Activated naive CD4-positive, alpha-beta T cell treated with anti-CD3 and anti-CD28 coated beads, Interleukin-2, amount 50 U/mL, for 24 hours (primary cell): ENCODE results near the gene ITGB3.
A peak's percentile ranks its signal among the peaks of the same experiment; 100 is the strongest.

Experiments
- H3K27ac Mint-ChIP-seq: one replicate; pipeline ENCODE4 v1.8.0; 2021; ENCODE audit warnings: mild to moderate bottlenecking, mixed read lengths
- H3K27me3 Mint-ChIP-seq: one replicate; pipeline ENCODE4 v1.8.0; 2021; ENCODE audit warnings: mixed read lengths
- H3K36me3 Mint-ChIP-seq: one replicate; pipeline ENCODE4 v1.8.0; 2021; ENCODE audit warnings: mixed read lengths
- H3K4me1 Mint-ChIP-seq: one replicate; pipeline ENCODE4 v1.8.0; 2021; ENCODE audit warnings: mixed read lengths
- H3K4me3 Mint-ChIP-seq: one replicate; pipeline ENCODE4 v1.8.0; 2021; ENCODE audit warnings: mild to moderate bottlenecking, mixed read lengths
- H3K9me3 Mint-ChIP-seq: one replicate; pipeline ENCODE4 v1.8.0; 2021; ENCODE audit warnings: mixed read lengths

ITGB3 gene

GRCh38 chr17:47315451-47316266 lies 62.0 kb downstream of the ITGB3 start:
- Mint-ChIP-seq H3K9me3 (no peaks in the 10 kb centered on the region), H3K36me3 (no peaks in the 10 kb centered on the region), H3K27me3 (no peaks in the 10 kb centered on the region), H3K4me1 (no peaks in the 10 kb centered on the region), H3K27ac (no peak overlapping the region), H3K4me3 (no peak overlapping the region)

DNA sequence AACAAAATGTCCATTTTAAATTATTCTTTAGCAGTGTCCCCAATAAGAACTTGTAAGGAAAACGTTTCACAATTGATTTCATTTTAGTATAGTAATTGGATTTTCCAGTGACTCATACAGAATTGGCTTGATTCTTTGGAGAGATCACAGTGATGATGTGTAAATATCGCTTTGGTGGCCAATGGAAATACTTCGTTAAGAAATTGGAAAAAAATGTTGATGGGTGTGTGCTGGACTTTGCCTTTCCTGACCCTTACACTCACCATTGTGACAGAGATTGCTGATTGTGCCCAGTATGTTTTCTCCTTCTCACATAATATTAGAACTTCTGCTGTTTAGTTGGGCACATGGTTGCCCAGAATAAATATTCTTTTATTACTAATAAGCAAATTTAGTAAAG lies 62.7 kb downstream of the ITGB3 start:
- H3K27me3 Mint-ChIP-seq, result no peaks in the 10 kb centered on the region
- H3K4me1 Mint-ChIP-seq, result no peaks in the 10 kb centered on the region
- no peak overlapping the region for H3K4me3 Mint-ChIP-seq
- no peak overlapping the region for H3K27ac Mint-ChIP-seq
- no peaks in the 10 kb centered on the region for H3K9me3 Mint-ChIP-seq
- peaks cover 1% of the 10 kb centered on the region for H3K36me3 Mint-ChIP-seq

DNA sequence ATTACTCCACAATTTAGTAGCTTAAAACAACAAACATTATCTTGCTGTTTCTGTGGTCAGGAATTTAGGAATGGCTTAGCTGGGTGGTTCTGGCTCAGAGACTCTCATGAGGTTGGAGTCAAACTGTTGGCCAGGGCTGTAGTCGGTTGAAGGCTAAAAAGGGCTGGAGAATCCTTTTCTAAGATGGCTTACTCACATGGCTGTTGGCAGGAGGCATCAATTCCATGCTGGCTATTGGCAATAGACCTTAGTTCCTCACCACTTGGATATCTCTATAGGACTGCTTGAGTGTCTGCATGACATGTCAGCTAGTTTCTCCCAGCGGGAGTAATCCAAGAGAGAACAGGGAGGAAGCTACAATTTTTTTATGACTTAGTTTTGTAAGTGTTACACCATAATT lies 63.5 kb downstream of the ITGB3 start:
- Mint-ChIP-seq H3K4me3 (no peak overlapping the region), H3K27ac (no peak overlapping the region), H3K36me3 (peaks cover 1% of the 10 kb centered on the region), H3K4me1 (no peaks in the 10 kb centered on the region), H3K9me3 (no peaks in the 10 kb centered on the region), H3K27me3 (no peaks in the 10 kb centered on the region)

- H3K27me3 Mint-ChIP-seq, result no peaks in the 10 kb centered on the region
- no peaks in the 10 kb centered on the region for H3K9me3 Mint-ChIP-seq
- H3K4me1 Mint-ChIP-seq, result peaks cover 4% of the 10 kb centered on the region
- peaks cover 1% of the 10 kb centered on the region for H3K36me3 Mint-ChIP-seq
- no peak overlapping the region for H3K27ac Mint-ChIP-seq
- no peak overlapping the region for H3K4me3 Mint-ChIP-seq
Measured at GRCh38 chr17:47318197-47318918, 64.7 kb downstream of the ITGB3 start.

GRCh38 chr17:47320879-47321502 lies 67.4 kb downstream of the ITGB3 start:
- no peak overlapping the region for H3K4me3 Mint-ChIP-seq
- H3K36me3 Mint-ChIP-seq, result peaks cover 1% of the 10 kb centered on the region
- H3K4me1 Mint-ChIP-seq, result peaks cover 21% of the 10 kb centered on the region
- H3K27me3 Mint-ChIP-seq, result no peaks in the 10 kb centered on the region
- no peaks in the 10 kb centered on the region for H3K9me3 Mint-ChIP-seq
- no peak overlapping the region for H3K27ac Mint-ChIP-seq

GRCh38 chr17:47323382-47324223 lies 70.0 kb downstream of the ITGB3 start, which contains the start of gene EFCAB13:
TSS of gene EFCAB13 (plus strand) at chr17:47323955. CDS start at chr17:47328354, 4,399 bp downstream.
- H3K27ac Mint-ChIP-seq, result peak within 1 kb of the TSS; percentile 96
- no peaks in the 10 kb centered on the region for H3K9me3 Mint-ChIP-seq
- peaks cover 1% of the 10 kb centered on the region for H3K36me3 Mint-ChIP-seq
- H3K4me1 Mint-ChIP-seq, result peaks cover 21% of the 10 kb centered on the region
- peak within 1 kb of the TSS; percentile 96 for H3K4me3 Mint-ChIP-seq
- no peaks in the 10 kb centered on the region for H3K27me3 Mint-ChIP-seq

GRCh38 chr17:47324224-47325020 lies 70.8 kb downstream of the ITGB3 start:
- H3K4me3 Mint-ChIP-seq, result peak overlapping the region; percentile 96

GRCh38 chr17:47325176-47325575 lies 71.5 kb downstream of the ITGB3 start:
- H3K9me3 Mint-ChIP-seq, result no peaks in the 10 kb centered on the region
- no peak overlapping the region for H3K27ac Mint-ChIP-seq
- peaks cover 1% of the 10 kb centered on the region for H3K36me3 Mint-ChIP-seq
- no peaks in the 10 kb centered on the region for H3K27me3 Mint-ChIP-seq
- peaks cover 21% of the 10 kb centered on the region for H3K4me1 Mint-ChIP-seq
- peak overlapping the region; percentile 96 for H3K4me3 Mint-ChIP-seq

More at GRCh38 chr17:47324224-47325020, 70.8 kb downstream of the ITGB3 start:
- peak overlapping the region; percentile 96 for H3K27ac Mint-ChIP-seq
- no peaks in the 10 kb centered on the region for H3K27me3 Mint-ChIP-seq
- H3K36me3 Mint-ChIP-seq, result peaks cover 1% of the 10 kb centered on the region
- H3K9me3 Mint-ChIP-seq, result no peaks in the 10 kb centered on the region
- peaks cover 21% of the 10 kb centered on the region for H3K4me1 Mint-ChIP-seq

DNA sequence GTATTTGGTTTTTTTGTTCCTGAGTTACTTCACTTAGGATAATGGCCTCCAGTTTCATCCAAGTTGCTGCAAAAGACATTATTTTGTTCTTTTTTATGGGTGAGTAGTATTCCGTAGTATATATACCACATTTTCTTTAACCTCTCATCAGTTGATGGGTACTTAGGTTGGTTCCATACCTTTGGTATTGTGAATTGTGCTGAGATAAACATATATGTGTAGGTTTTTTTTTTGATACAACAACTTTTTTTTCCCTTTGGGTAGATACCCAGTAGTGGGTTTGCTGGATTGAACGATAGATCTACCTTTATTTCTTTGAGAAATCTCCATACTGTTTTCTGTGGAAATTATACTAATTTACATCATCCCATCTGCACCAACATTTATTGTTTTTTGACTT lies 76.9 kb downstream of the ITGB3 start:
- no peak overlapping the region for H3K27ac Mint-ChIP-seq
- peaks cover 23% of the 10 kb centered on the region for H3K36me3 Mint-ChIP-seq
- peaks cover 5% of the 10 kb centered on the region for H3K4me1 Mint-ChIP-seq
- H3K9me3 Mint-ChIP-seq, result no peaks in the 10 kb centered on the region
- no peak overlapping the region for H3K4me3 Mint-ChIP-seq
- no peaks in the 10 kb centered on the region for H3K27me3 Mint-ChIP-seq

DNA sequence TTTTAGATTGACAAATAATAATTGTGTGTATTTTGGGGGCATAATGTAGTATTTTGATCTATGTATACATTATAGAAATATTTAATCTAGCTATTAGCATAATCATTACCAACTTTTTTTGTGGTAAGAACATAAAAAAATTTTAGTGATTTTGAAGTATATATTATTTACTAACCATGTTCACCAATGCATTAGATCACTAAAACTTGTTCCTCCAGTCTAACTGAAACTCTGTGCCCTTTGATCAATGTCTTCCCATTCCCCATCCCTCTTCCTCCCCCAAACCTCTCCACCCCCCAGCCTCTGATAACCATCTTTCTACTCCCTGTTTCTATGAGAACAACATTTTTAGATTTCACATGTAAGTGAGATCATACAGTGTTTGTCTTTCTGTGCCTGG lies 78.7 kb downstream of the ITGB3 start:
- Mint-ChIP-seq H3K36me3 (peaks cover 27% of the 10 kb centered on the region), H3K27me3 (no peaks in the 10 kb centered on the region), H3K27ac (no peak overlapping the region), H3K4me3 (no peak overlapping the region), H3K4me1 (peaks cover 3% of the 10 kb centered on the region), H3K9me3 (no peaks in the 10 kb centered on the region)

DNA sequence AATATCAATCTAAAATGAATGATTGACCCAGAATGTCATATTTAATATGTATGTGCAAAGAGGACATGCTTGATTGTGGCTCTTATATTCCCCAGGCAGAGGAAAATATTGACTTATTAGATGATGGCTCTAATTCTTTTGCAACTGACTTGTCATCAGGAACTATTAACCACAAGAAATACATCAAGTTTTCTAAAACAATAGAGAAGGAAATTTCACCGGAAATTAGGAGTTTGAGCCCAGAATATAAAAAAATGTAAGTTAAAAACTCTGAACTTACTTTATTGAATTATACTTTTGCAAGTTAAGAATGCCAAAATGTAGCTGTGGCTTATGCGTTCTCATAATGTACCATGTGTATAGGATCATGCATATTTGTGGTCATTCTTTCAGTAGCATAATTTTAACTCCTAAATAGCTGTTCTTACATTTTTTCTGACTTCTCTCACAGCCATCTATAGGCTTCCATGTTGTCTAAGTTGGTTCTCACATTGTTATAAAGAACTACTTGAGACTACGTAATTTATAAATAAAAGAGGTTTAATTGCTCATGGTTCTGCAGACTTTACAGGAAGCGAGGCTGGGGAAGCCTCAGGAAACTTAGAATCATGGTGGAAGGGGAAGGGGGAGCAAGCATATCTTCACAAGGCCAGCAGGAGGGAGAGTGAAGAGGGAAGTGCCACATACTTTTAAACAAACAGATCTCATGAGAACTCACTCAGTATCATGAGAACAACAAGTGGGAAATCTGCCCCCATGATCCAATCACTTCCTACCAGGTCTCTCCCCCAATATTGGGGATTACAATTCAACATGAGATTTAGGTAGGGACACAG lies 81.7 kb downstream of the ITGB3 start:
- Mint-ChIP-seq H3K9me3 (no peaks in the 10 kb centered on the region), H3K4me3 (no peak overlapping the region), H3K27me3 (no peaks in the 10 kb centered on the region), H3K27ac (no peak overlapping the region), H3K4me1 (peaks cover 3% of the 10 kb centered on the region), H3K36me3 (peaks cover 27% of the 10 kb centered on the region)

- Mint-ChIP-seq H3K27ac (no peak overlapping the region), H3K27me3 (no peaks in the 10 kb centered on the region), H3K4me1 (no peaks in the 10 kb centered on the region), H3K9me3 (no peaks in the 10 kb centered on the region), H3K4me3 (no peak overlapping the region), H3K36me3 (peaks cover 23% of the 10 kb centered on the region)
Measured at GRCh38 chr17:47338026-47338425, 84.4 kb downstream of the ITGB3 start.

DNA sequence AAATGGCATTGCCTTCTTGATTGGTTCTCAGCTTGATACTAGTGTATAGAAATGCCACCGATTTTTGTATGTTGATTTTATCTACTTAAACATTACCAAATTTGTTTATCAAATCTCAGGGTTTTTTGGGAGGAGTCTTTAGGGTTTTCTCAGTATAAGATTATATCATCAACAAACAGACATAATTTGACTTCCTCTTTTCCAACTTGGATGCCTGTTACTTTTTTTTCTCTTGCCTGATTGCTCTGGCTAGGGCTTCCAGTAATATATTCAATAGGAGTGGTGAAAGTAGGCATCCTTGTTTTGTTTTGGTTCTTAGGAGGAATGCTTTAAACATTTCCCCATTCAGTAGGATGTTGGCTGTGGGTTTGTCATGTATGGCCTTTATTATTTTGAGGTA lies 99.2 kb downstream of the ITGB3 start:
- H3K9me3 Mint-ChIP-seq, result no peaks in the 10 kb centered on the region
- no peaks in the 10 kb centered on the region for H3K27me3 Mint-ChIP-seq
- H3K4me1 Mint-ChIP-seq, result no peaks in the 10 kb centered on the region
- H3K27ac Mint-ChIP-seq, result no peak overlapping the region
- peaks cover 21% of the 10 kb centered on the region for H3K36me3 Mint-ChIP-seq
- no peak overlapping the region for H3K4me3 Mint-ChIP-seq

DNA sequence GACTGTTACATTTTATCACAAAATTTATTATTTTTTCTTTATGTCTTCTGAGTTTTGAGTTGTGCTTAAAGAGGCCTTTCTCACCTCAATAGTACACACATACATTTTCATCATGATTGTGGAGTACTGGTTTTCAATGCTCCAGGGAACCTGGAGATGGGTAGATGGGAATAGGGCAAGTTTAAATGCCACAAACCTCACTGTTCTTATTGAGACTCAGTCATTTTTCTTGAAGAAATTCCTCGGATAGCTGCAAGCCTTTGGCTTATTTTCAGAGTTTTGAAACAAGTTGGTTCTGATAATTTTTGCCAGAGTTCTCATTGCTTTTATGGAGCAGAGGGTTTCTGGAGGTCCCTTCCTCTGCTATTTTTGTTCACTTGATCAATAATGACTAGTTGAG lies 105.0 kb downstream of the ITGB3 start:
- Mint-ChIP-seq H3K27me3 (no peaks in the 10 kb centered on the region), H3K4me3 (no peak overlapping the region), H3K36me3 (peaks cover 20% of the 10 kb centered on the region), H3K4me1 (no peaks in the 10 kb centered on the region), H3K27ac (no peak overlapping the region), H3K9me3 (no peaks in the 10 kb centered on the region)
